ENCODE measurements around the gene BACH2. TPM values are rescaled to one million over a fixed set of nuclear protein-coding genes. Genes with fewer than 3 reads are reported as not detected.

The BACH2 gene
- total and polyA plus RNA-seq, 2 of the 4 experiments (the other 2 are of a cell fraction) = 1.3 to 1.4 TPM

GRCh38 chr6:90256698-90257485, 39.8 kb downstream of the BACH2 start:
- no peak overlapping the region for H3K27ac ChIP-seq (ENCODE audit: insufficient read depth, low read length)
- dilution Hi-C loops (cut with HindIII; ENCODE audit: low sequenced_read_pairs, unreplicated experiment) (no loop called here), in situ Hi-C loops (cut with MboI; ENCODE audit: low sequenced_read_pairs) (no loop called here), intact Hi-C loops (cut with micrococcal nuclease) (no loop called here)
- H3K27me3 ChIP-seq (ENCODE audit: control insufficient read depth, insufficient read depth, low read length) = no peaks in the 10 kb centered on the region; the same call in 1 of the 2 replicates
- H2BK20ac ChIP-seq (ENCODE audit: low read depth, low read length) = peak overlapping the region; percentile 80; the same call in 1 of the 2 replicates
- H3K56ac ChIP-seq (ENCODE audit: extremely low read depth, insufficient read depth, low read length) = no peak overlapping the region
- H3K9me1 ChIP-seq (ENCODE audit: insufficient read depth, low read length) = no peaks in the 10 kb centered on the region; the same call in 1 of the 2 replicates
- H3K36me3 ChIP-seq (ENCODE audit: control insufficient read depth, insufficient read depth, low read length) = no peaks in the 10 kb centered on the region
- H2BK15ac ChIP-seq (ENCODE audit: low read depth, low read length) = peak overlapping the region; percentile 73; the same call in 1 of the 3 replicates
- H4K91ac ChIP-seq (ENCODE audit: insufficient read depth, low read depth, low read length) = no peak overlapping the region
- CTCF ChIA-PET = no interaction called here
- TF ChIP-seq USF2 (IDR thresholded peaks at IDR 0.05; ENCODE audit: low read depth, low read length) (no peak), FOS (IDR thresholded peaks at IDR 0.05; ENCODE audit: low read depth, low read length) (peak; percentile 40), CEBPB (IDR thresholded peaks at IDR 0.05; ENCODE audit: low read depth, low read length) (peak; percentile 21; the same call in 1 of the 2 replicates)
- H3K9me3 ChIP-seq (ENCODE audit: control insufficient read depth, insufficient read depth, low read length) = no peaks in the 10 kb centered on the region
- peak; percentile 93 for ATAC-seq (ENCODE audit: low read depth)
- peak; percentile 90 for DNase-seq
- H4K8ac ChIP-seq (ENCODE audit: low read depth in 2 of 2, low read length in 2 of 2) = peak overlapping the region; percentile 20 to 82
- no CpG with 5 or more reads among the region's 4 CpGs for WGBS, 2 experiments (ENCODE audit: extremely low coverage in 2 of 2, insufficient read length in 1 of 2)
- H3K9ac ChIP-seq (ENCODE audit: low read depth, low read length) = no peak overlapping the region
- peak overlapping the region; percentile 92 for H2BK120ac ChIP-seq (ENCODE audit: low read depth, low read length)
- H2AK5ac ChIP-seq (ENCODE audit: low read depth, low read length) = no peak overlapping the region
- H3K4me1 ChIP-seq (ENCODE audit: control insufficient read depth, insufficient read depth, low read length) = no peaks in the 10 kb centered on the region; the same call in 1 of the 2 replicates
- H3K79me1 ChIP-seq (ENCODE audit: low read depth in 1 of 2, low read length in 2 of 2) = no peaks in the 10 kb centered on the region
- H3K18ac ChIP-seq (ENCODE audit: low read depth, low read length) = peak overlapping the region; percentile 87; the same call in 1 of the 2 replicates
- H2BK5ac ChIP-seq (ENCODE audit: low read depth, low read length, poor library complexity, severe bottlenecking) = peak overlapping the region; percentile 72
- H2AK9ac ChIP-seq (replicated peaks; ENCODE audit: low read depth, low read length, poor library complexity) = no peak overlapping the region
- H3K4ac ChIP-seq (ENCODE audit: low read depth, low read length) = peak overlapping the region; percentile 71; the same call in 1 of the 2 replicates
- no peak overlapping the region for H2AFZ ChIP-seq (replicated peaks; ENCODE audit: low read length, poor library complexity)
- H4K20me1 ChIP-seq (ENCODE audit: insufficient read depth, low read length) = no peaks in the 10 kb centered on the region
- H3K4me2 ChIP-seq (ENCODE audit: low read depth, low read length) = no peak overlapping the region; the same call in 1 of the 2 replicates
- no TSS peak for BruUV-seq (replicated peaks)
- H3K4me3 ChIP-seq (ENCODE audit: insufficient read depth, low read depth, low read length) = no peak overlapping the region
- no peak overlapping the region; the same call in 1 of the 2 replicates for H4K5ac ChIP-seq (ENCODE audit: low read depth, low read length)
- POLR2A ChIA-PET (ENCODE audit: unreplicated experiment) = no interaction called here
- H3K14ac ChIP-seq (replicated peaks; ENCODE audit: low read depth, low read length) = peak overlapping the region; percentile 71
- no peak overlapping the region for H3K23ac ChIP-seq (ENCODE audit: low read depth, low read length)
